Endothelial cell of umbilical vein (primary cell): ENCODE measurements around the gene RSPH6A. TPM values are rescaled to one million over a fixed set of nuclear protein-coding genes. Genes with fewer than 3 reads are reported as not detected.

ENCODE experiments used
- BruUV-seq: library from RNA; stranded (reverse); fragments of 400-500 nt; replicated peaks from 2 replicates; lab custom pipeline; 2021; lab: Mats Ljungman, UMichigan
- CTCF ChIA-PET: fragments of 300-600, 350-600 bp; sonication (Branson Sonifier 250); formaldehyde crosslinking; loops from one replicate; lab custom pipeline; 2021; ENCODE audit warnings: antibody characterized with exemption, inconsistent platforms; lab: Charles Lee
- POLR2A ChIA-PET: fragments of 300-600, 350-600 bp; sonication (Branson Sonifier 250); formaldehyde crosslinking; loops from one replicate; lab custom pipeline; 2021; ENCODE audit warnings: antibody characterized with exemption, inconsistent platforms; lab: Charles Lee
- DNase-seq: peaks from one replicate; pipeline ENCODE4 v3.0.0-alpha.2; 2011; ENCODE audit warnings: low read depth, low spot score
- FAIRE-seq: peaks from 2 replicates; lab custom pipeline; 2011; peaks lifted over from hg19 to GRCh38; lab: Jason Lieb, UNC
- H2AFZ ChIP-seq: 2 replicates; pipeline ENCODE4 v1.6.0; 2012; ENCODE audit warnings: low read depth, low read length, control low read depth, inconsistent platforms
- H3K27ac ChIP-seq: 2 replicates; pipeline ENCODE4 v1.5.1; 2011; ENCODE audit warnings: low read depth, mild to moderate bottlenecking, control low read depth, low read length, moderate library complexity; ENCODE audit not compliant: insufficient read depth
- H3K27me3 ChIP-seq, 2 experiments: 2 replicates each; pipeline versions ENCODE4 v1.6.0 to v1.6.1; 2011; ENCODE audit warnings: low read length in 2 of 2, mixed read lengths in 1 of 2; ENCODE audit not compliant: control insufficient read depth in 2 of 2, insufficient read depth in 2 of 2
- H3K36me3 ChIP-seq, 2 experiments: 2 replicates in 1 of 2; 3 replicates in 1 of 2; pipeline ENCODE4 v1.5.1; 2011; ENCODE audit warnings: low read length in 2 of 2, mild to moderate bottlenecking in 1 of 2, moderate library complexity in 1 of 2; ENCODE audit not compliant: control insufficient read depth in 2 of 2, insufficient read depth in 2 of 2; ENCODE audit errors: extremely low read depth in 1 of 2
- H3K4me1 ChIP-seq: 3 replicates; pipeline ENCODE4 v1.5.1; 2011; ENCODE audit warnings: mild to moderate bottlenecking, low read length; ENCODE audit not compliant: control insufficient read depth, insufficient read depth; ENCODE audit errors: extremely low read depth
- H3K4me2 ChIP-seq: 2 replicates; pipeline ENCODE4 v1.6.1; 2011; ENCODE audit warnings: low read length, control low read depth, mixed read lengths; ENCODE audit not compliant: insufficient read depth
- H3K4me3 ChIP-seq, 3 experiments: fragments of 200-600 bp in 1 of 3; sonication (generic), shearing (Covaris generic) in 1 of 3; replicated peaks in 1 of 3; 2 replicates each; pipeline ENCODE4 v1.5.1; 2011 to 2016; ENCODE audit warnings: control low read depth in 3 of 3, low read length in 3 of 3, mild to moderate bottlenecking in 2 of 3, inconsistent platforms in 1 of 3, low read depth in 1 of 3, moderate library complexity in 1 of 3; ENCODE audit not compliant: insufficient read depth in 1 of 3
- H3K79me2 ChIP-seq: 2 replicates; pipeline ENCODE4 v1.6.0; 2012; ENCODE audit warnings: low read length, inconsistent platforms; ENCODE audit not compliant: control insufficient read depth, insufficient read depth
- H3K9ac ChIP-seq: replicated peaks from 2 replicates; pipeline ENCODE3; 2011; ENCODE audit warnings: low read length, control low read depth; ENCODE audit not compliant: insufficient read depth; ENCODE audit errors: extremely low read depth
- H3K9me1 ChIP-seq: replicated peaks from 3 replicates; pipeline ENCODE4 v1.6.0; 2011; ENCODE audit warnings: mild to moderate bottlenecking, low read length; ENCODE audit not compliant: control insufficient read depth, insufficient read depth; ENCODE audit errors: extremely low read depth
- H3K9me3 ChIP-seq: replicated peaks from 2 replicates; pipeline ENCODE4 v1.5.1; 2012; ENCODE audit warnings: low read length, inconsistent platforms; ENCODE audit not compliant: control insufficient read depth, insufficient read depth
- H4K20me1 ChIP-seq: replicated peaks from 2 replicates; pipeline ENCODE3; 2011; ENCODE audit warnings: mild to moderate bottlenecking, low read length; ENCODE audit not compliant: control insufficient read depth, insufficient read depth; ENCODE audit errors: extremely low read depth
- CTCF ChIP-seq, 2 donors: IDR thresholded peaks; 1 replicate in 1 of 2; 2 replicates in 1 of 2; pipeline ENCODE4 v1.5.1; 2011; ENCODE audit warnings: low read length in 2 of 2, mild to moderate bottlenecking in 2 of 2, moderate library complexity in 2 of 2, control low read depth in 1 of 2, inconsistent platforms in 1 of 2, low read depth in 1 of 2; ENCODE audit not compliant: insufficient read depth in 1 of 2; ENCODE audit errors: extremely low read depth in 1 of 2
- EZH2 ChIP-seq: IDR thresholded peaks from 2 replicates; pipeline ENCODE4 v1.6.1; 2012; ENCODE audit warnings: borderline replicate concordance, low read depth, mild to moderate bottlenecking, moderate library complexity, low read length, inconsistent platforms; ENCODE audit not compliant: severe bottlenecking
- FOS ChIP-seq: IDR thresholded peaks from 2 replicates; pipeline ENCODE4 v1.6.1; 2011; ENCODE audit warnings: mild to moderate bottlenecking, low read length, moderate library complexity, borderline replicate concordance; ENCODE audit not compliant: insufficient read depth
- GATA2 ChIP-seq: IDR thresholded peaks from 2 replicates; pipeline ENCODE4 v1.7.0; 2011; ENCODE audit warnings: low read depth, mild to moderate bottlenecking, moderate library complexity, mixed read lengths, low read length; ENCODE audit not compliant: insufficient read length, insufficient read depth
- JUN ChIP-seq: IDR thresholded peaks from 2 replicates; pipeline ENCODE4 v1.6.1; 2011; ENCODE audit warnings: borderline replicate concordance, low read depth; ENCODE audit not compliant: insufficient read length, insufficient read depth
- MAX ChIP-seq: IDR thresholded peaks from 2 replicates; pipeline ENCODE4 v1.6.1; 2011; ENCODE audit not compliant: insufficient read depth, insufficient read length
- dilution Hi-C: fragments of 300-500 bp; cut with MboI; formaldehyde crosslinking; loops from one replicate; pipeline ENCODE4 v1.15.0; 2019; ENCODE audit warnings: low sequenced_read_pairs; ENCODE audit not compliant: extremely low pct_ligation_motif_present
- intact Hi-C: fragments of 100-400 bp; cut with micrococcal nuclease; formaldehyde crosslinking; loops from one replicate; pipeline ENCODE4 v1.10.0; 2022
- polyA plus RNA-seq, 4 experiments: library from polyadenylated mRNA; depleted of rRNA in 3 of 4; stranded (reverse) in 3 of 4; unstranded in 1 of 4; fragments of >200 nt; gene quantifications; 2 replicates each; pipeline versions ENCODE4 v1.2.1 to v1.2.3, GENCODE V29; 2011 to 2012; ENCODE audit warnings: missing spikeins in 1 of 4
- total RNA-seq: library from RNA; stranded (reverse); gene quantifications from 2 replicates; pipeline ENCODE4 v1.2.3, GENCODE V29; 2021

RSPH6A gene
- total and polyA plus RNA-seq, 2 donors (not counting 3 experiments of a cell fraction or from before 2014, with no cell fraction given): 0.03 to 0.62 TPM

- Histone ChIP-seq H3K9me1 (no peaks in the 10 kb centered on the region), H3K36me3 (peaks cover 9 to 44% of the 10 kb centered on the region in 2 experiments)
Measured at GRCh38 chr19:45822716-45823115, 7.6 kb upstream of the RSPH6A start.

More at GRCh38 chr19:45822716-45823115, 7.6 kb upstream of the RSPH6A start:
- Histone ChIP-seq H3K4me1 (peaks cover 11% of the 10 kb centered on the region), H4K20me1 (no peaks in the 10 kb centered on the region), H3K79me2 (no peaks in the 10 kb centered on the region), H3K4me2 (no peak overlapping the region), H3K4me3 (no peak overlapping the region), H3K9me3 (no peaks in the 10 kb centered on the region), H3K9ac (no peak overlapping the region), H3K27ac (no peak overlapping the region), H3K27me3 (no peaks in the 10 kb centered on the region), H2AFZ (no peak overlapping the region)
- BruUV-seq: no TSS peak
- CTCF ChIA-PET: interaction anchor here (1.1 kb wide), 1 partner anchor 24 kb away, joined by 3 read pairs; no protein-coding TSS in a partner anchor
- DNase-seq (no peak), FAIRE-seq (no peak)
- POLR2A ChIA-PET: interaction anchor here (0.6 kb wide), 1 partner anchor 52 kb away, joined by 3 read pairs; no protein-coding TSS in a partner anchor
- no peak for TF ChIP-seq FOS
- TF ChIP-seq MAX: no peak
- no peak for TF ChIP-seq JUN
- TF ChIP-seq CTCF (IDR thresholded peaks at IDR 0.05; ENCODE audit: extremely low read depth in 1 of 2, insufficient read depth in 1 of 2, low read depth in 1 of 2, low read length in 2 of 2): no peak
- no peak for TF ChIP-seq GATA2
- no peak for TF ChIP-seq EZH2
- intact Hi-C loops (no loop called here), dilution Hi-C loops (no loop called here)
